NK-92 (cell line): Measurements from ENCODE around the gene METTL23.
"Not testable (repeated sequence)": the region's sequence is repeated elsewhere in the genome, so short reads cannot be mapped to it uniquely, and the experiment has no call there.

Experiments used
- DNase-seq: peaks from one replicate; lab custom pipeline; 2025; ENCODE audit not compliant: unreplicated experiment; lab: John Stamatoyannopoulos, UW

Gene METTL23

GRCh38 chr17:76713765-76714164, 12.9 kb upstream of the METTL23 start:
- DNase-seq, result no peak

GRCh38 chr17:76714336-76714735, 12.3 kb upstream of the METTL23 start:
- no peak for DNase-seq

- no peak for DNase-seq
Observed at GRCh38 chr17:76714822-76715495, 11.7 kb upstream of the METTL23 start.

GRCh38 chr17:76715496-76715830, 11.2 kb upstream of the METTL23 start:
- DNase-seq, result no peak

- no peak for DNase-seq
Observed at GRCh38 chr17:76716146-76716838, 10.3 kb upstream of the METTL23 start.

GRCh38 chr17:76716839-76717215, 9.8 kb upstream of the METTL23 start:
- no peak for DNase-seq

- no peak for DNase-seq
Observed at GRCh38 chr17:76718516-76718915, 8.1 kb upstream of the METTL23 start.

GRCh38 chr17:76720211-76720610, 6.4 kb upstream of the METTL23 start:
- DNase-seq, result no peak

- DNase-seq, result no peak
Observed at GRCh38 chr17:76720941-76721340, 5.7 kb upstream of the METTL23 start.

- no peak for DNase-seq
Observed at GRCh38 chr17:76721463-76721862, 5.2 kb upstream of the METTL23 start.

- no peak for DNase-seq
Observed at GRCh38 chr17:76722279-76722678, 4.4 kb upstream of the METTL23 start.

- DNase-seq, result not testable (repeated sequence)
Observed at GRCh38 chr17:76722977-76723376, 3.7 kb upstream of the METTL23 start.

- no peak for DNase-seq
Observed at GRCh38 chr17:76723812-76724211, 2.8 kb upstream of the METTL23 start.

GRCh38 chr17:76725580-76726230, 934 bp upstream of the METTL23 start:
- no peak for DNase-seq

- peak; percentile 71 for DNase-seq
Observed at GRCh38 chr17:76726231-76726775, 336 bp upstream of the METTL23 start, which contains the start of gene JMJD6. Gene JMJD6, minus strand, starts transcription at chr17:76726606. Its CDS starts 131 bp downstream, at chr17:76726475.

- DNase-seq, result no peak
Observed at GRCh38 chr17:76727745-76728456, 1.3 kb downstream of the METTL23 start.

- not testable (repeated sequence) for DNase-seq
Observed at GRCh38 chr17:76731800-76732733, 5.4 kb downstream of the METTL23 start.

- no peak for DNase-seq
Observed at GRCh38 chr17:76732734-76733617, 6.3 kb downstream of the METTL23 start.

GRCh38 chr17:76733618-76733957, 6.9 kb downstream of the METTL23 start:
- DNase-seq, result no peak
